ENCODE data around the gene PYDC1.
"Not testable (repeated sequence)": the region's sequence is repeated elsewhere in the genome, so short reads cannot be mapped to it uniquely, and the experiment has no call there.

PYDC1 gene

GRCh38 chr16:31216422-31217135 is at the start of gene PYDC1:
TSS of gene PYDC1 (minus strand) at chr16:31217135. CDS start at chr16:31217028, 107 bp downstream.
- DNase-seq = no peak

- no peak for DNase-seq
Measured at GRCh38 chr16:31265329-31266245, 48.7 kb upstream of the PYDC1 start.

- no peak for DNase-seq
Measured at GRCh38 chr16:31262084-31262483, 45.1 kb upstream of the PYDC1 start.

DNA sequence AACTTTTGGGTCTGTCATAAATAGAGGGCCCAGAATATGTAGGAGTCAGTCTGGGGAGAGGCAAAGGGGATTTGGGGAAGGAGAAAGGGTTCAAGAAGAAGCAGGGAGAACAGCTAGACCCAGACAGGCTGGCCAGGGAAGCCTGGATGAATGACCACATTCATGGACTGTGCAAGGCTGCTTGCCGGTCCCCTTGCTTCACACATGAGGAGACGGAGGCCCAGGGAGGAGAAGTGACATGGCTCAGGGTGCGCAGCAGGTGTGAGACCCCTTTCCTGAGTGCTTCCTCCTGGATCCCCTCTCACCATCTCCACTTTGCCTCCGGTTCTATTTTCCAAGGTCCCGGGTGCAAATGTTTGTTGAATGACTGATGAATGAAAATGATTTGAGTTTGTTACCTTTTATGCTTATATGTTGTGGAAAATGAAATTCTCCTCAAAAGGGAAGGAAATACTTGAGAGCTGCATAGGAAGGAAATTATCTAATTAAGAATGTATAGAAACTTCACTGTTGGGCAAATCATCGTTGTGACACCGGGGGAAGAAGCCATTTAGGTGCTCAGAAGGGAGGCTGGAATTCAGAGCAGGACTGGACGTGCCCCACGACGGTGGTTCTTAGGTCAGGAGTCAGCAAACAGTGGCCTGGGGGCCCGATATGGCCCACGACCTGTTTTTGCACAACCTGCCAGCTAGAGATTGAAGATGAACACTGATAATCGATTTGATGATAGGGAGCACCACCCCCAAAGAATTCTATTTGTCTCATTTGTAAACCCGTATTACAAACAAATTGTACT is 43.4 kb upstream of the PYDC1 start:
- DNase-seq = no peak

- no peak for DNase-seq
Measured at GRCh38 chr16:31258366-31258765, 41.4 kb upstream of the PYDC1 start.

- no peak for DNase-seq
Measured at GRCh38 chr16:31256466-31256865, 39.5 kb upstream of the PYDC1 start.

DNA sequence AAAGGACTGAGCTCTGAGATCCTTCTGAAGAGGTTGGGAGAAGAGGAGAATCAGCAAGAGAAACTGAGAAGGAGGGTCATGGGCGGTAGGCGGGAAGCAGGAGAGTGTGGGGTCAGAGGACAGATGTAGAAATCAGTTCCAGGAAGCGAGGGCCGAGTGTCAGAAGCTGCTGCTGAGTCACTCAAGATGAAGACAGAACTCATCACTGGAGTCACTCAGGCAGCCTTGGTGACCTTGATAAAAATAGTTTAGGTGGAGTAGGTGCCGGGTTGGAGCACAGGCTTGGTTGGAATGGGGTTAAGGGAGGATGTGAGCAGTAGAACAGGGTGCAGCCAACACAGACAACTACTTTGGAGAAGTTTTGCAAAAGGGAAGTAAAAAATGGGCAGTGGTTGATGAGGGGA is 36.7 kb upstream of the PYDC1 start:
- peak in 5 of 56 donors; percentile 4 to 11 (median 11) for DNase-seq

- DNase-seq = no peak
Measured at GRCh38 chr16:31251435-31251834, 34.5 kb upstream of the PYDC1 start.

DNA sequence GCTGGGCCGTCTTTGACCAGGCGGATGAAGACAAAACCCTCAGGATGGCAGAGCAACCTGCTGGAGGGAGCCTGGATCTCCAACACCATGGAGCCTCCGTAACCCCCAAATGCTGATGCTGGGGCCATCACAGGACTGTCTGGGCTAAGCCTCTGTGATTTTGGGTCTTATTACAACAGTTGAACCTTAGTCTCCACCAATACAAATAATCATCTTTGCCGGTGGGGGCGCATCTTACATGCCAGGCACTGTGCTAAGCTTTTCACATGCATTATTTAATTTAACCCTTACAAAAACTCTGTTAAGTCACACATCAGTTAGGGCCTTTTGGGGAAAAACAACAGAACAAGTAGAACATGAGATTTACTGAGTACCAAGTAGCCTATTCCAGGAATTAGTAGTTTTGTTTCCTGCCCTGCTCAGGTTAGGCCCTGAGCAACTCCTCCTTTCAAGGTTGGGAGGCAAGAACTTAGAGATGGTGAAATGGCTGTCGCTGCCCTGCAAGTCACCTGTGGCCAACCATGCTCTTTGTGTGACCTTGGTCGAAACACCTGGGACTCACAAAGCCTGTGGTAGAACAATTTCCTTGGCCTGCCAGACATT is 33.9 kb upstream of the PYDC1 start:
- no peak for DNase-seq

GRCh38 chr16:31248344-31248743 is 31.4 kb upstream of the PYDC1 start:
- no peak for DNase-seq

DNA sequence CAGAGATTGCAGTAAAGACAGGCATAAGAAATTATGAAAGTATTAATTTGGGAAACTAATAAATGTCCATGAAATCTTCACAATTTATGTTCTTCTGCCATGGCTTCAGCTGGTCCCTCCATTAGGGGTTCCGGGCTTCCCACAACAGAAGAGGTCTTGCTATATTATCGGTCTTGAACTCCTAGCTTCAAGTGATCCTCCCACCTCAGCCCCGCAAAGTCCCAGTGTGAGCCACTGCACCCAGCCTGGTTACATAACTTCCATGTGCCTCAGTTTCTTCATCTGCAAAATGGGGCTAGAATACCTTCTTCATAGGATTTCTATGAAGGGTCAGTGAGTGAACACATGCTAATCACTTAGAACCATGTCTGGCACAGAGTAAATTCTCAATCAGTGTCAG is 29.4 kb upstream of the PYDC1 start:
- no peak for DNase-seq

DNA sequence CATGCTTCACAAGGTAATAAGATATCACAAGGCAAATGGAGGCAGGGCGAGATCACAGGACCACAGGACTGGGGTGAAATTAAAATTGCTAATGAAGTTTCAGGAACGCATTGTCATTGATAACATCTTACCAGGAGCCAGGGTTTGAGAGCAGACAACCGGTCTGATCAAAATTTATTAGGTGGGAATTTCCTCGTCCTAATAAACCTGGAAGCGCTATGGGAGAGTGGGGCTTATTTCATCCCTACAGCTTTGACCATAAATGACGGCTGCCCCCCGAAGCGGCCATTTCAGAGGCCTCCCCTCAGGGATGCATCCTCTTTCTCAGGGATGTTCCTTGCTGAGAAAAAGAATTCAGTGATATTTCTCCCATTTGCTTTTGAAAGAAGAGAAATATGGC is 28.7 kb upstream of the PYDC1 start:
- DNase-seq = not testable (repeated sequence)

- peak in 1 of 56 donors; percentile 3 for DNase-seq
Measured at GRCh38 chr16:31243734-31244670, 27.1 kb upstream of the PYDC1 start.

DNA sequence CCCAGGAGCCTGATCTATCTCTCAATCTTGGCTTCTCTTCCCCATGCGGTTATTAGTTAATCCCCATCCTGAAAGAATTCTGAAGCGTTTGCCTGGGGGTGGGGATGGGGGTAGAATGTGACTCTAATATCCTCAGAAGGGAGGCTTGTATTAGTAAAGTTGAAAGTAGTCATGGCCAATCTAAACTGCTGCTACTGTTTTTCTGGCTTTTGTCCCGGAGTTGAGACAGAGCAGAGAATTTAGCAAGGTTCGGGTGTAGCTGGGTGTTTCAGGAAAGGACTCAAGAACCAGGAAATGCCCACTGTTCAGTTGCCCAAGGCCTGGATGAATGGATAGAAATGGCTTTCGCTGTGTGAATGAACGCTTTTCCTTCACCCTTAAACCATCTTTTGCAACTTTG is 25.3 kb upstream of the PYDC1 start:
- DNase-seq = no peak

DNA sequence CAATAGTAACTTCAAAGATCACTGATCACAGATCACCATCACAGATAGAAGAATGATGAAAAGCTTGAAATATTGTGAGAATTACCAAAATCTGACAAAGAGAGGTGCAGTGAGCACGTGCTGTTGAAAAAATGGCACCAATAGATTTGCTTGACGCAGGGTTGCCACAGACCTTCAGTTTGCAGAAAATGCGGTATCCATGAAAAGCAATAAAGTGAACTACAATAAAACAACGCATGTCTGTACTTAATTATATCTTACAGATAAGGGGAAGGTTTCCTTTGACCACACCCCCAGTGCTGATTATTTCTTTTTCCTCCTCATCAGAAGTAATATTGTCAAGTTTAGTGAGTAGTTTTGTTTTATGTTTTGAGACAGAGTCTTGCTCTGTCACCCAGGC is 21.1 kb upstream of the PYDC1 start:
- DNase-seq = no peak

DNA sequence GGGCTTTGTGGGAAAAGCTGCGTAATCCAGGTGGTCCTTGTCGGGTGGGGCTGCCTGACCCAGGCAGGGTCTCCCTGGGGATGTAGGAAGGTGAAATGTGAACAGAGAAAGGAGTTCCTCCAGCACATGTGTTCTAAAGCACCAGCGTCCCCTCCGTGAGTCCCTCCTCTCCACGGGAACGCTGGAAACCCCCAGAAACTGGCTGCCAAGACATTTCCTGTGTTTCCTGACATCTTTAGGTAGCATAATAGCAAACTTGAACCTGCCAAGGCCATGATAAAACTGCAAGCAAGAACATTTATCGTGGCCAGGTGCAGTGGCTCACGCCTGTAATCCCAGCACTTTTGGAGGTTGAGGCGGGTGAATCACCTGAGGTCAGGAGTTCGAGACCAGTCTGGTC is 12.6 kb upstream of the PYDC1 start:
- DNase-seq = no peak

DNA sequence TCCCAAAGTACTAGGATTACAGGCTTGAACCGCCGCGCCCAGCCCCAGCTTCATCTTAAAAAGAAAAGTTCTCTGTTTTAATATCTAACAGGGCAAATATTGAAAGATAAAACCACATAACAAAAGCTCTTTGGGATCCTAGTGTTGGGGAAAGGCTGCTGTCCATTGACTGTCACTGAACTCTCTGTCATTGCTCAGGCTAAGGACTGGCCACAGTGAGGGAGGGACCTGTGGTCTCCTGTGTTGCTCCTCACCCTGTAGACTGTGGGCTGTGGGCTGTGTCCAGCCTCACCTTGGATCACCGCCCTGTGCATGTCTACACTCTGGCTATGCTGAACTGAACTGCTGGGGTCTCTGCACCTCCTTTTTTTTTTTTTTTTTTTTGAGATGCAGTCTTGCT is 11.3 kb upstream of the PYDC1 start:
- no peak for DNase-seq

- no peak for DNase-seq
Measured at GRCh38 chr16:31225193-31225592, 8.3 kb upstream of the PYDC1 start.

- DNase-seq = no peak
Measured at GRCh38 chr16:31224092-31224955, 7.4 kb upstream of the PYDC1 start.
